HG03432 (cell line): ENCODE results near the gene DAO.

Source experiments
- ATAC-seq: cut with Tn5 transposase; IDR thresholded peaks from one replicate; pipeline ENCODE4 v1.9.1; 2021; ENCODE audit warnings: mild to moderate bottlenecking, moderate library complexity; ENCODE audit not compliant: unreplicated experiment

Gene DAO

DNA sequence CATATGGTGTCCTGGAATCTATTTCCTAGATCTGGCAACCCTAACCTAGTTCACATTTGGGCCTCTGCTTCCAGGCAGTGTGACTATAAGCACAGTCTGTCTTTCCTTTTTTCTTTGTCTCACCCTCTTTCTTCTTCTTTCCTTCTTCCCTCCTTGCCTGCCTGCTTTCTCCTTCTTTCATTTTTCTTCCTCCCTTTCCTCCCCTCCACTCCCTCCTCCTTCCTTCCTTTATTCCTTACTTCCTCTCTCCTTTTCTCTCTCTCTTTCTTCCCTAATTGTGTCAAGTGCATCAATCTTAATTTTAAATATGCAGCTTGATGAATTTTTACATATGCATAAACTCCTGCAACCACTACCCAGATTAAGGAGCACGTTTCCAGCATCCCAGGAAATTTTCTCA is 4.6 kb upstream of the DAO start:
- no peak for ATAC-seq

- ATAC-seq = no peak
Observed at GRCh38 chr12:108875682-108876361, 4.1 kb upstream of the DAO start.

- no peak for ATAC-seq
Observed at GRCh38 chr12:108876550-108876949, 3.3 kb upstream of the DAO start.

GRCh38 chr12:108881953-108882352 is 2.1 kb downstream of the DAO start:
- no peak for ATAC-seq

DNA sequence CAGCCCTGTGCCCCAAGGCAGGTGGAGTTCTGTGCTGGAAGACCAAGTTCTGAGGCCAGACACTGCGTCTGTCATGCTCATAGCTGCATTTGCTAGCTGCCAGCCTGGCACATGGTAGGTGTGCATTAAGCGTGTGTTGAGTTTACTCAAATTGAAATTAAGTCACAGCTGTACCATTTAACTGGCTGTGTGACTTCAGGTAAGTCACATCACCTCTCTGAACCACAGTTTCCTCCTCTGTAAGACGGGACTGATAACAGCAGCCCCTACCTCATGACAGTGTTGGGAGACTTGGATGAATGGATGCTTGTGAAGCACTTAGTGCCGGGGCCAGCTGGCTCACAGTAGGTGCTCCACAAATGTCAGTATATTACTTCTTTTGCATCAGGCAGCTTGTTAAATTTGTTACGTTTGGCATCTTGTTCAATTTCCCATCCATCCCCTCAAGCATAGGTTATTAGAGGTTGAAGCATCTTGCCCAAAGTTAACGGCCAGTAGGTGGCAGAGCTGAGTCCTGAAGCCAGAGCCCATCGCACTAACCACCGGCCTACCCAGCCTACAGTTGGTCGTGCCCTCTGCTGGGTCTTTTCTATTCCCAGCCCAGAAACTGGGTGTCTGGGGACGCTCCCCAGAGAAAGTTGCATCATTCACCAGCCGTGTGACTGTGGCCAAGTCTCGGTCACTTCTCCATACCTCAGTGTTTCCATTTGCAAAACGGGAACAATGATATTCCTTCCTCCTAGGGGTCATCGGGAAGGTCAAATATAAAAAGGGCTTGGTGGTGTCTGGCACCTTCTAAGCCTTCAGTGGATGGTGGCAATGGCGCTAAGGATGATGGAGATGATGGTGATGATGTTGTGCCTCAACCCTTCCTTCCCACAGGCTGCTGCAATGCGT is 4.5 kb downstream of the DAO start:
- no peak for ATAC-seq

DNA sequence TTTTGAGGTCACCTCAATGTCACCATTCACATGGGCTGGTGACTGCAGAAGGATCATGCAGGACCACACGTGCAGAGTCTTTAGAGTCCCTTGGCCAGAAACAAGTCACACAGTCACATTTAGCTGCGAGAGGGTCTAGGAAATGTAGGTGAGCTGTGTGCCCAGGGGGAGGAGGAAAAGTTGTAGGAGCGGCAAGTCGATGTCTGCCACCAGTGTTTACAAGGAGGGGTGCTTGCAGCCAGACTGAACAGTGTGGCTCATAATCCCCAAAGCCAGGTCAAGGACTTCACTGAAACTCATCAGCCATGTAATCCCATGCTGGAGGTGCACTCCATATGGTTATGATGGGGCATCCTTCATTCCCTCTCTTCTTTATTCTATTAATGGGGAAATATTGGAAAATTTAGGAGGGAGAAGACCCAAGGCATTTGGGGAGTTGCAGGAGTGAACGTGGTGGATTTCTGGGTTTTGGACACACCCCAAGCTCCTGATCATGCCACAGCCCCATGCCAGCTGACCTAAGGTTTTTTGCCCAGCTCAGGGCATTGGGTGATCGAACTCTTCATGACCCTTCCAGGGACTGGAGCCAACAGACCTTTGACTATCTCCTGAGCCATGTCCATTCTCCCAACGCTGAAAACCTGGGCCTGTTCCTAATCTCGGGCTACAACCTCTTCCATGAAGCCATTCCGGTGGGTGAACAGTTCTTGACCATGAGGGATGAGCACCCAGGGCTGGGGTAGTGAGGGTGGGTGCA is 7.2 kb downstream of the DAO start:
- no peak for ATAC-seq

DNA sequence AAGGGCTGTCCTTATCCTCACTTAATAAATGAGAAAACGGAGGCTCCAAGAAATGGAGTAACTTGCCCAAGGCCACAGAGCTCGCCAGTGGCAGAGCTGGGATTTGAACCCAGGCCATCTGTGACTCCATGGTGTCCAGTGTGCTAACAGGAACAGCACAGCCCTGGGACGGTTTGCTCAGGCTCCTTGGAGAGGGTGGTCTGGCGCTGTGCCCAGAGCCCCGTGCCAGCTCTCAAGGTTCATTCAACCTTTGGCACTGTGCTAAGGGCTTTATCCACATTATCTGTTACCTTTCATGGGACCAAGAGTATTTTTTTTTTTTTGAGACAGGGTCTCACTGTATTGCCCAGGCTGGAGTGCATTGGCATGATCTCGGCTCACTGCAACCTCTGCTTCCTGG is 8.1 kb downstream of the DAO start:
- ATAC-seq = no peak

- no peak for ATAC-seq
Observed at GRCh38 chr12:108890208-108890607, 10.3 kb downstream of the DAO start.

DNA sequence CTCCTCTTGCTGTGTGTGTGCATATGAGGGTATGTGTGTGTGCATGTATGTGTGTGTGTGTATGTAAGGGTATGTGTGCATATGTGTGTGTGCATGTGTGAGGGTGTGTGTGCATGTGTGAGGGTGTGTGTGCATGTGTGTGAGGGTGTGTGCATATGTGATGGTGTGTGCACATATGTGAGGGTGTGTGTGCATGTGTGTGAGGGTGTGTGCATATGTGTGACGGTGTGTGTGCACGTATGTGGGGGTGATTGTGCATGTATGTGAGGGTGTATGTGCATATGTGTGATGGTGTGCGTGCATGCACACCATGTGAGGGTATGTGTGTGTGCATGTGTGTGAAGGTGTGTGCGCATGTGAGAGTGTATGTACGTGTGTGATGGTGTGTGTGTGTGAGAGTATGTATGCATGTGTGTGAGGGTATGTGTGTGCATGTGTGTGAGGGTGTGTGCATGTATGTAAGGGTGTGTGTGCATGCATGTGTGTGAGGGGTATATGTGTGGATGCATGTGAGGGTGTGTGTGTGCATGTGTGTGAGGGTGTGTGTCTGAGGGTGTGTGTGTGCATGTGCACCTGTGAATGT is 15.4 kb downstream of the DAO start:
- no peak for ATAC-seq

DNA sequence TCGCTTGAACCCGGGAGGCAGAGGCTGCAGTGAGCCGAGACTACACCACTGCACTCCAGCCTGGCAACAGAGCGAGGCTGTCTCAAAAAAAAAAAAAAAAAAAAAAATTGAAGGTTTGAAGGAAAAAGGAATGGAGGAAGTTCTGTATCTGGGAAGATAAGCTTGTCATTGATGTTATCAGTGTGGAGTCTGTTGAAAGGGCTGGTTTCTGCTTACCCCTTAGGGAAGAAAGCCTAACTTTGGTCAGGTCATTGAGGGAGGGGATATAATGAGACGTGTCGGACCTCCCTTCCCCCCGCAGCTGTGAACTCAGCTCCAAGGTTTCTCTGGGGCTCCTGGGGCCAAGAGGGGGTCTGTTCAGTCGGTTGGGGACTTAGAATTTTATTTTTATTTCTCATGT is 16.4 kb downstream of the DAO start:
- no peak for ATAC-seq

- ATAC-seq = no peak
Observed at GRCh38 chr12:108896817-108897216, 16.9 kb downstream of the DAO start.

DNA sequence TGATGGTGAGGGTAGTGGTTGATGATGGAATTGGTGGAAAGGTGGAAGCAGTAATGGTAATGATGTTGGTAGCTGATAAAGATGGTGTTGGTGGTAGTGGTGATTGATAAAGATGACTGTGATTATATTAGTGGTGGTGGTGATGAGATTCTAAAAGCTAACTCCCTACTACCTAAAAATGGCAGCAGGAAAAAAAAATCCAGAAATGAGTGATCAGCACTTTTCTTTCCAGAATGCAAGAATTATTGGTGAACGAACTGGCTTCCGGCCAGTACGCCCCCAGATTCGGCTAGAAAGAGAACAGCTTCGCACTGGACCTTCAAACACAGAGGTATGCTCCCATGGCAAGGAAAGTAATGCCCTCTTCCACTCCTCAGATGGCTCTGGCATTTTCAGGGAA is 19.3 kb downstream of the DAO start:
- ATAC-seq = no peak

- no peak for ATAC-seq
Observed at GRCh38 chr12:108905725-108906124, 25.8 kb downstream of the DAO start.

DNA sequence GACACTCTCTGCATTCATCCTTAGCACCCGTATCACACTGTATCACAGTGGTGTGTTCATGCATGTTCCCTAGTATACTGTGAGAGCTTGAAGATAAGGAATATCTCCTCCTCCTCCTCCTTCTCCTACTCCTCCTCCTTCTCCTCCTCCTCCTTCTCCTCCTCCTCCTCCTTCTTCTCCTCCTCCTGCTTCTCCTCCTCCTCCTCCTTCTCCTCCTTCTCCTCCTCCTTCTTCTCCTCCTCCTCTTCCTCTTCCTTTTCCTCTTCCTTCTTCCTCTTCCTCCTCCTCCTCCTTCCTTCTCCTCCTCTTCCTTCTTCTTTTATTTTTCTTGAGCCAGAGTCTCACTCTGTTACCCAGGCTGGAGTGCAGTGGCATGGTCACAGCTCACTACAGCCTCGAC is 27.1 kb downstream of the DAO start:
- no peak for ATAC-seq

DNA sequence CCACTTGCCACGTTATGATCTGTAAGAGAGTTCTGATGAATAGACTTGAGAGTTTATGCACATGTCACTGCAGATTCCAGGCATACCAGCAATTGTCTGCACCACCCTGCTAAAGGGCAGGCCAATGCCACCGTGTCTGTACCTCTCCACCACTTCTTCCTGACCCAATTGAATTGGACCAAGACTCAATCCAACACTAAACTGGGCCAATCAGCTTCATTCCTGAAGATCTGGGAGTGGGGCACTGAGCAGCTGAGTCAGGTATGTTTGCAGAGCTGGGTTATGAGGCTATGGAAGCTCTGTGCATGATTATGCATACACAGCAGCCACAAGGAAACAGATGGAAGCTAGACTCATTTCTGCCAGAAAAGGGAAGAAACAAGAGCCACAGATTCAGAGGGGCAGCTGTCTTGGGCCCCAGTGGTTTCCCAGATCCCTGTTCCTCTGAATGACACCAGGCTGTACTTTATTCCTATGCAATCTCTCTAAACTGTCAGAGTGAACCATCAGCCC is 28.0 kb downstream of the DAO start:
- ATAC-seq = no peak

GRCh38 chr12:108910336-108910735 is 30.4 kb downstream of the DAO start:
- no peak for ATAC-seq

DNA sequence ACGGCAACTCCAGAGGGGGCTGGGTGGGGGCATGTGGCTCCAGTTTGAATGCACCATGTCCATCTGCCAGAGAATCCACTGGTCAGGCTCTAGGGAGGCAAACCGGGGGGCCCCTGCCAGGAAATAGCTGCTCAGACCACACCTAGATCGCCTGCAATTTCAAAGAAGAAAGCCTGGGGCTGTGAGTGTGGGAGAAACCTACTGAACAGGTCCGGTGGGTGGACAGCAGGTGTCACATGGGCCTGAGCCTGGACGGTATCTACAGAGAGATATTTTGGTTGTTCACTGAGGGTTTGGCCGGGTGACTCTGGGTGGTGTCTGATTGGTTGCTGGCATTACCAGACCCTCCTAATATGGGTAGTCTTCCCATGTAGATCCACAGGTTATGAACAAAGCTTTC is 32.0 kb downstream of the DAO start:
- no peak for ATAC-seq

DNA sequence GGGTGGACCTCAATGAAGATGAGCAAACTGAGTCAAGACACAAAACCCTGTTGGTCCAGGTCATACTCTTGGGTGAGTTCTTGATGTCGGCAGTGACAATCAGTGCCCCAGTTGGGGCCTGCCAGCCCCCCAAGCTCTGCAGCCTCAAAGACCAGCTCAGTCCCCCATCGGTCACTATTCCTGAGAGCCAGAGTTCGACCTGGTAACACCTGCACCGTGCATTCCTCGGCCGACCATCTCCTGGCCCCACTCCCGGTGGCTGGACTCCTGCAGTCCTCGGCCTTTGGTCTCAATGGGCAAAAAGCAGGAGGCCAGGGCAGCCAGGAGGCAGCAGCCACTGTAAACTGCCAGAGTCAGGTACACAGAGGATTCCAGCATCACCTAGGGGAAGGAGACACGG is 32.5 kb downstream of the DAO start:
- no peak for ATAC-seq

GRCh38 chr12:108914121-108914531 is 34.2 kb downstream of the DAO start:
- ATAC-seq = no peak

DNA sequence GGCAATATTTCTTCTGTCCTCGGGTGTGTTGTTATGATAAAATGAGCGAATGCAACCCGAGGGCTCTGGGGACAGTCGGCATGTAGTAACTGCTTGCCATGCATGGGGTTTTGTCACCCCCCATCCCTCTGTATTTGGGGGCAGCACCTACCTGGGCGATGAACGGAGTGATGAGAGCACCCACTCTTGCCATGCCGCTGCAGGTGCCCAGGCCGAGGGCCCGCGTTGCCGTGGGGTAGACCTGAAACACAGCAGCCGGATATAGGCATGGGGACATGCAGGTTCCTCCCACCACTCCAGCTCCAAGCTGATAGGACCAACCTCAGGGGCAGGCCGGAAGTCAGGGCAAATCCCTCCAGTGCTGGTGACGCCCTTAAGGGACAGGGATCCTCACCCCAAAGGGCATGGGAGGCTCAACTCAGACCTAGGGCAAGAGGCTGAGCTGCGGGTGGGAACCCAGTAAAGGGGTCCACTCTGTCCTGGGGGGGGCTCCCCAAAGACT is 35.8 kb downstream of the DAO start:
- ATAC-seq = no peak

DNA sequence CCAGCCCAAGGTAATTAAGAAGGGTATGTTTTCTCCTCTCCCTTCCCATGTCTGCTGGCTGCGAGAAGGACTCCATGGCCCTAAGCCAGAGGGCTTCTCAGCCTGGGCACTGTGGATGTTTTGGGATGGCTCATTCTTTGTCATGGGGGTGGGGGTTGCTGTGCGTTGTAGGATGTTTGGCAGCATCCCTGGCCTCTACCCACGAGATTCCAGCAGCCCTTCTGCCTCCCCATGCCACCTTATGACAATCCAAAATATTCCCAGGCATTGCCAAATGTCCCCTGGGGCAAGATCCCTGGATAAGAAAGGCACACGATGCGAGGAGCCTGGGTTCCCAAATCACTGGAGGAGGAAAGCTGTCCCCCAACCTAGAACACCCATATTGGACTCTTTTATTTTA is 36.4 kb downstream of the DAO start:
- ATAC-seq = no peak
